WTC11 (cell line): ENCODE results near the gene CELA2A. TPM values are rescaled to one million over a fixed set of nuclear protein-coding genes. Genes with fewer than 3 reads are reported as not detected.
"Not testable (repeated sequence)": the region's sequence is repeated elsewhere in the genome, so short reads cannot be mapped to it uniquely, and the experiment has no call there.

Source experiments
- ATAC-seq: fragments of 200-7000 bp; cut with Tn5 transposase; 2 replicates; pipeline ENCODE4 v1.10.0; 2021; ENCODE audit warnings: mild to moderate bottlenecking, moderate library complexity
- CTCF ChIA-PET: fragments of 300-600 bp; sonication (Branson Sonifier 250); formaldehyde crosslinking; loops from one replicate; lab custom pipeline; 2021; ENCODE audit warnings: antibody characterized with exemption; lab: Charles Lee
- POLR2A ChIA-PET: fragments of 350-600 bp; sonication (Branson Sonifier 250); formaldehyde crosslinking; loops from one replicate; lab custom pipeline; 2021; ENCODE audit warnings: antibody characterized with exemption; lab: Charles Lee
- DNase-seq: peaks from one replicate; pipeline ENCODE4 v3.0.0; 2021; ENCODE audit warnings: low spot score
- H3K27ac Mint-ChIP-seq: 2 replicates; pipeline ENCODE4 v1.8.0; 2021; ENCODE audit warnings: mixed read lengths
- H3K27me3 Mint-ChIP-seq: 2 replicates; pipeline ENCODE4 v1.8.0; 2021; ENCODE audit warnings: low read depth, mild to moderate bottlenecking, moderate library complexity, mixed read lengths
- H3K36me3 Mint-ChIP-seq: 2 replicates; pipeline ENCODE4 v1.8.0; 2021; ENCODE audit warnings: mixed read lengths
- H3K4me1 Mint-ChIP-seq: 2 replicates; pipeline ENCODE4 v1.8.0; 2022; ENCODE audit warnings: mixed read lengths
- H3K4me3 Mint-ChIP-seq: 2 replicates; pipeline ENCODE4 v1.8.0; 2021; ENCODE audit warnings: mild to moderate bottlenecking, moderate library complexity, mixed read lengths
- H3K9me3 Mint-ChIP-seq: 2 replicates; pipeline ENCODE4 v1.8.0; 2021; ENCODE audit warnings: mixed read lengths
- IRF2 ChIP-seq: sonication (generic); formaldehyde crosslinking; IDR thresholded peaks from 2 replicates; pipeline ENCODE4 v1.8.0; 2022; ENCODE audit warnings: low read depth, missing genetic modification reagents, borderline replicate concordance
- MXD4 ChIP-seq: fragments of 250-450 bp; sonication (Bioruptor Pico); IDR thresholded peaks from 2 replicates; pipeline ENCODE4 v1.8.0; 2021; ENCODE audit warnings: mild to moderate bottlenecking, moderate library complexity, borderline replicate concordance
- MYBL2 ChIP-seq: sonication (generic); formaldehyde crosslinking; IDR thresholded peaks from 2 replicates; pipeline ENCODE4 v1.8.1; 2023; ENCODE audit warnings: mild to moderate bottlenecking, moderate library complexity, missing genetic modification reagents
- TCF7 ChIP-seq: sonication (generic); formaldehyde crosslinking; IDR thresholded peaks from 2 replicates; pipeline ENCODE4 v1.8.0; 2022; ENCODE audit warnings: mild to moderate bottlenecking, low read depth, missing genetic modification reagents, moderate library complexity
- ZNF317 ChIP-seq: sonication (generic); formaldehyde crosslinking; IDR thresholded peaks from 2 replicates; pipeline ENCODE4 v1.8.1; 2023; ENCODE audit warnings: low read depth, mild to moderate bottlenecking, moderate library complexity, missing genetic modification reagents, borderline replicate concordance
- total RNA-seq: library from RNA; stranded (reverse); gene quantifications from 3 replicates; pipeline ENCODE4 v1.2.3, GENCODE V29; 2021
- TF ChIP-seq, protein P1 (sequence below): fragments of 200-600 bp; IDR thresholded peaks from 2 replicates; pipeline ENCODE4 v1.8.0; 2022; ENCODE audit warnings: antibody characterized with exemption
- TF ChIP-seq, protein P2 (sequence below): sonication (generic); formaldehyde crosslinking; IDR thresholded peaks from 2 replicates; pipeline ENCODE4 v1.8.1; 2022; ENCODE audit warnings: missing genetic modification reagents, borderline replicate concordance
- TF ChIP-seq, protein P3 (sequence below): sonication (generic); formaldehyde crosslinking; IDR thresholded peaks from 2 replicates; pipeline ENCODE4 v1.8.1; 2023; ENCODE audit warnings: mild to moderate bottlenecking, missing genetic modification reagents, borderline replicate concordance

The CELA2A gene
- total RNA-seq, 1 experiment from 2014 or later, result 0.83 TPM

DNA sequence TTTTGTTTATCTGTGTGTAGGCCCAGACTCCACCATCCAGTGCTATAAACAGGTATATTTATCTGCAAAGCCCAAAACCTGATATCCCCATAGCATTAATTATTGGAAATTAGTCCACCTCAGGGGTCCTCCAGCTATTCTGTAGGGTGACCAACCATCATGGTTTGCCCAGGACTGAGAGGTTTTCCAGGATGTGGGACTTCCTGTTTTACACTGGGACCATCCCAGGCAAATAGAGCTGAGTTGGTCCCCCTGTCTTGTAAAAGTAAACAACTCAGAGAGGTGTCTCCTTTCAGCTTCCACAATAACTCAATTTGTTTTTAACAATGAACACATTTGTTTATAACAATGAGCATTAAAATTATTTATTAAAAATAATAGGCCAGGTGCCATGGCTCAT is 11.6 kb downstream of the CELA2A start (continued):
- TF ChIP-seq, protein P1, sequence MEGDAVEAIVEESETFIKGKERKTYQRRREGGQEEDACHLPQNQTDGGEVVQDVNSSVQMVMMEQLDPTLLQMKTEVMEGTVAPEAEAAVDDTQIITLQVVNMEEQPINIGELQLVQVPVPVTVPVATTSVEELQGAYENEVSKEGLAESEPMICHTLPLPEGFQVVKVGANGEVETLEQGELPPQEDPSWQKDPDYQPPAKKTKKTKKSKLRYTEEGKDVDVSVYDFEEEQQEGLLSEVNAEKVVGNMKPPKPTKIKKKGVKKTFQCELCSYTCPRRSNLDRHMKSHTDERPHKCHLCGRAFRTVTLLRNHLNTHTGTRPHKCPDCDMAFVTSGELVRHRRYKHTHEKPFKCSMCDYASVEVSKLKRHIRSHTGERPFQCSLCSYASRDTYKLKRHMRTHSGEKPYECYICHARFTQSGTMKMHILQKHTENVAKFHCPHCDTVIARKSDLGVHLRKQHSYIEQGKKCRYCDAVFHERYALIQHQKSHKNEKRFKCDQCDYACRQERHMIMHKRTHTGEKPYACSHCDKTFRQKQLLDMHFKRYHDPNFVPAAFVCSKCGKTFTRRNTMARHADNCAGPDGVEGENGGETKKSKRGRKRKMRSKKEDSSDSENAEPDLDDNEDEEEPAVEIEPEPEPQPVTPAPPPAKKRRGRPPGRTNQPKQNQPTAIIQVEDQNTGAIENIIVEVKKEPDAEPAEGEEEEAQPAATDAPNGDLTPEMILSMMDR, result no peak
- TF ChIP-seq, protein P2, sequence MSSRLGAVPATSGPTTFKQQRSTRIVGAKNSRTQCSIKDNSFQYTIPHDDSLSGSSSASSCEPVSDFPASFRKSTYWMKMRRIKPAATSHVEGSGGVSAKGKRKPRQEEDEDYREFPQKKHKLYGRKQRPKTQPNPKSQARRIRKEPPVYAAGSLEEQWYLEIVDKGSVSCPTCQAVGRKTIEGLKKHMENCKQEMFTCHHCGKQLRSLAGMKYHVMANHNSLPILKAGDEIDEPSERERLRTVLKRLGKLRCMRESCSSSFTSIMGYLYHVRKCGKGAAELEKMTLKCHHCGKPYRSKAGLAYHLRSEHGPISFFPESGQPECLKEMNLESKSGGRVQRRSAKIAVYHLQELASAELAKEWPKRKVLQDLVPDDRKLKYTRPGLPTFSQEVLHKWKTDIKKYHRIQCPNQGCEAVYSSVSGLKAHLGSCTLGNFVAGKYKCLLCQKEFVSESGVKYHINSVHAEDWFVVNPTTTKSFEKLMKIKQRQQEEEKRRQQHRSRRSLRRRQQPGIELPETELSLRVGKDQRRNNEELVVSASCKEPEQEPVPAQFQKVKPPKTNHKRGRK (CRISPR knock-in tag), result no peak
- TF ChIP-seq ZNF317 (CRISPR knock-in tag) (no peak), MXD4 (no peak), TCF7 (CRISPR knock-in tag) (no peak)
- TF ChIP-seq, protein P3, sequence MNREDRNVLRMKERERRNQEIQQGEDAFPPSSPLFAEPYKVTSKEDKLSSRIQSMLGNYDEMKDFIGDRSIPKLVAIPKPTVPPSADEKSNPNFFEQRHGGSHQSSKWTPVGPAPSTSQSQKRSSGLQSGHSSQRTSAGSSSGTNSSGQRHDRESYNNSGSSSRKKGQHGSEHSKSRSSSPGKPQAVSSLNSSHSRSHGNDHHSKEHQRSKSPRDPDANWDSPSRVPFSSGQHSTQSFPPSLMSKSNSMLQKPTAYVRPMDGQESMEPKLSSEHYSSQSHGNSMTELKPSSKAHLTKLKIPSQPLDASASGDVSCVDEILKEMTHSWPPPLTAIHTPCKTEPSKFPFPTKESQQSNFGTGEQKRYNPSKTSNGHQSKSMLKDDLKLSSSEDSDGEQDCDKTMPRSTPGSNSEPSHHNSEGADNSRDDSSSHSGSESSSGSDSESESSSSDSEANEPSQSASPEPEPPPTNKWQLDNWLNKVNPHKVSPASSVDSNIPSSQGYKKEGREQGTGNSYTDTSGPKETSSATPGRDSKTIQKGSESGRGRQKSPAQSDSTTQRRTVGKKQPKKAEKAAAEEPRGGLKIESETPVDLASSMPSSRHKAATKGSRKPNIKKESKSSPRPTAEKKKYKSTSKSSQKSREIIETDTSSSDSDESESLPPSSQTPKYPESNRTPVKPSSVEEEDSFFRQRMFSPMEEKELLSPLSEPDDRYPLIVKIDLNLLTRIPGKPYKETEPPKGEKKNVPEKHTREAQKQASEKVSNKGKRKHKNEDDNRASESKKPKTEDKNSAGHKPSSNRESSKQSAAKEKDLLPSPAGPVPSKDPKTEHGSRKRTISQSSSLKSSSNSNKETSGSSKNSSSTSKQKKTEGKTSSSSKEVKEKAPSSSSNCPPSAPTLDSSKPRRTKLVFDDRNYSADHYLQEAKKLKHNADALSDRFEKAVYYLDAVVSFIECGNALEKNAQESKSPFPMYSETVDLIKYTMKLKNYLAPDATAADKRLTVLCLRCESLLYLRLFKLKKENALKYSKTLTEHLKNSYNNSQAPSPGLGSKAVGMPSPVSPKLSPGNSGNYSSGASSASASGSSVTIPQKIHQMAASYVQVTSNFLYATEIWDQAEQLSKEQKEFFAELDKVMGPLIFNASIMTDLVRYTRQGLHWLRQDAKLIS, result no peak

DNA sequence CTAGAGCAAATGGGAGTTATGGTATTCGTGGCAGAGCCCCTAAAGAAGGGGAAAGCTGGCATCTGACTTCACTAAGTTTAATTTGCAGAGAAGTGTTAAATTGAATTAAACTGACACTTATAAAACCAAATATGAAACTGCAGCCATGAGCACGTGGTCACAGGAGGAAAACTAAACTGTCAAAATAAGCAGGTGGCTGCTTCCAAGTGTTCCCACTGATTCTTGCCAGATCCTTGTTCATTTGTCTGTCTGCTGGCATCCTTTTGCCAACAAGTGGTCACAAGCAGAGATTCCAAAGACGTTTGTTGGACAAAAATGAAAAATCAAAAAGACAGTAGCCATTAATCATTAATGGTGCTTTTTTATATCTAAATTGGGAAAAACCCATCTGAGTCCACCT is 12.8 kb downstream of the CELA2A start:
- H3K4me3 Mint-ChIP-seq, result no peak overlapping the region
- TF ChIP-seq IRF2 (CRISPR knock-in tag), result no peak
- TF ChIP-seq, protein P1, result no peak
- no peak for TF ChIP-seq MYBL2
- DNase-seq (no peak), ATAC-seq (no peak)
- no peaks in the 10 kb centered on the region for H3K9me3 Mint-ChIP-seq
- H3K27ac Mint-ChIP-seq, result no peak overlapping the region
- peaks cover 4% of the 10 kb centered on the region; the same call in 1 of the 2 replicates for H3K27me3 Mint-ChIP-seq
- no peaks in the 10 kb centered on the region for H3K4me1 Mint-ChIP-seq
- POLR2A ChIA-PET, result no interaction called here
- no peaks in the 10 kb centered on the region for H3K36me3 Mint-ChIP-seq
- CTCF ChIA-PET, result no interaction called here

DNA sequence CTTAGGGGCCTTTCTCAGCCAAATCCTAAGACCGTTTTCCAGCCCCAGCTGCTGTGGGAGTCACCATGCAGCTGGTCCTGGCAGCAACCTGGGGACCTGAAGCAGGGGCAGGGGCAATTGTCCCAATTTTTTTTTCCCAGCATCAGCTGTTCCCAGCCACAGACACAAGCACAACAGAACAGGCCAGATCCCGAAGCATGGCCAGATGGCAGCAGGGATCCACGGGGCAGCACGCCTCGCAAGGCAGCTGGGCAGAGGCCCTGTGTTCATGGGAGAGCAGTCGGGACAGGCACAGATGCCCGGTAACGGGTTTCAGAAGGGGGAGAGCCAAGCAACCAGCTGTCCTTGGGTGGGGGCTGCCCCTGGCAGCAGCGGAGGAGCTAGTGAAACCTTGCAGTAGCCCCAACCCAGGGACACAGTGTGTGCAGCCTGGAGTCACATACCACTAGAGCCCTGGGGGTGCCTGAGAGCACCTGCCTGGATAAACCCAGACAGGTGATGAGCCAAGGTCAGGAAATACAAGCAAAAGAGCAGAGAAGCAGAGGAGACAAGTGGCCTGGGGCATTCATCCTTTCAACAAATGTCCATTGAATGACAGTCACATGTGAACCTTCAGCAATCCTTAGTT is 13.4 kb downstream of the CELA2A start:
- H3K27me3 Mint-ChIP-seq, H3K4me3 Mint-ChIP-seq, H3K4me1 Mint-ChIP-seq, ATAC-seq, POLR2A ChIA-PET, CTCF ChIA-PET, H3K36me3 Mint-ChIP-seq, H3K27ac Mint-ChIP-seq, H3K9me3 Mint-ChIP-seq, DNase-seq: not testable (repeated sequence)

DNA sequence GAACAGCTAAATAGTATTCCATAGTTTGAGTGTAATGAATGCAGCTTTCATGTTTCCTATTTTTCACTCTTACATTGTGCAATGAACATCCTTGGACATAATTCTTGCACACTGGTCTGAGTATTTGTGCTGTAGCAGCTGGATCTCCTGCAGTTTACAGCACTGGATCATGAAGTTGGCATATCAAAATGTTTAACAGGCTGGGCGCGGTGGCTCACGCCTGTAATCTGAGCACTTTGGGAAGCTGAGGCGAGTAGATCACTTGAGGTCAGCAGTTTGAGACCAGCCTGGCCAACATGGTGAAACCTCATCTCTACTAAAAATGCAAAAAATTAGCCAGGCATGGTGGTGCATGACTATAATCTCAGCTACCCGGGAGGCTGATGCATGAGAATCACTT is 14.5 kb downstream of the CELA2A start:
- H3K36me3 Mint-ChIP-seq, H3K4me3 Mint-ChIP-seq, CTCF ChIA-PET, DNase-seq, H3K27ac Mint-ChIP-seq, POLR2A ChIA-PET, H3K27me3 Mint-ChIP-seq, H3K4me1 Mint-ChIP-seq, H3K9me3 Mint-ChIP-seq, ATAC-seq: not testable (repeated sequence)

DNA sequence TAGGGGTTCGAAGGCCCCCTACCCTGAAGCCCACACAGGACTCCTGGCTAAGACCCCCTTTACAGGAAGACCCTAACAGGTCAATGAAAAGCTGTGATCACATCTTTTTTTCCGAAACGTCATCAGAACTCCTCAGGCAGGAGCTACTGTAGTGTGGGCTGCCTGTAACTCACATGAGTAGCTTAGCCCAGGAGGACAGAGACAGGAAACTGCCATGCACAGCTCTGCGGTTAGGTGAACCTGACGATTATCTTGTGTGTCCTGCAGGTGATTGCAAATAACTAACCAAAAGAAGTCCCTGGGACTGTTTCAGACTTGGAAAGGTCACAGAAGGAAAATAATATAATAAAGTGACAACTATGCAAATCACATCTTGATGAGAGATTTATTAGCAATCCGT is 15.2 kb downstream of the CELA2A start:
- POLR2A ChIA-PET, H3K36me3 Mint-ChIP-seq, H3K27me3 Mint-ChIP-seq, ATAC-seq, H3K9me3 Mint-ChIP-seq, DNase-seq, H3K27ac Mint-ChIP-seq, H3K4me3 Mint-ChIP-seq, H3K4me1 Mint-ChIP-seq: not testable (repeated sequence)
- CTCF ChIA-PET, result interaction anchor here (0.7 kb wide), 1 partner anchor 13 kb away, joined by 4 read pairs; no protein-coding TSS in a partner anchor
